Left ventricle myocardium inferior (tissue), 1 donor: ENCODE results near the gene PTGES3. TPM values are rescaled to one million over a fixed set of nuclear protein-coding genes. Genes with fewer than 3 reads are reported as not detected.
A peak's percentile ranks its signal among the peaks of the same experiment; 100 is the strongest.

Experiments
- DNase-seq: peaks from one replicate; pipeline ENCODE4 v3.0.0-alpha.2; 2020
- H3K27ac ChIP-seq: fragments of 200-600 bp; replicated peaks from 2 replicates; pipeline ENCODE4 v1.8.0; 2021
- H3K27me3 ChIP-seq: fragments of 200-600 bp; 2 replicates; pipeline ENCODE4 v1.8.0; 2021; ENCODE audit warnings: low read depth
- H3K36me3 ChIP-seq: fragments of 200-600 bp; 2 replicates; pipeline ENCODE4 v1.8.0; 2021
- H3K4me1 ChIP-seq: fragments of 200-600 bp; 2 replicates; pipeline ENCODE4 v1.8.0; 2021
- H3K4me3 ChIP-seq: fragments of 200-600 bp; 2 replicates; pipeline ENCODE4 v1.8.0; 2021; ENCODE audit warnings: mild to moderate bottlenecking, moderate library complexity
- H3K9me3 ChIP-seq: fragments of 200-600 bp; replicated peaks from 2 replicates; pipeline ENCODE4 v1.8.0; 2021
- CTCF ChIP-seq: fragments of 200-600 bp; IDR thresholded peaks from 2 replicates; pipeline ENCODE4 v1.8.0; 2021; ENCODE audit warnings: antibody characterized with exemption, mild to moderate bottlenecking, borderline replicate concordance
- intact Hi-C: fragments of 100-400 bp; cut with micrococcal nuclease; formaldehyde crosslinking; loops from one replicate; pipeline ENCODE4 v1.11.0; 2022
- total RNA-seq: library from RNA; stranded (reverse); fragmentation: NEBNext Ultra II Directional; extraction: Animal tissue kit (Norgen Biotek cat#: 25700); gene quantifications from one replicate; pipeline ENCODE4 v1.2.1, GENCODE V29; 2021
- donor health status: DM: no; HTN: yes; CAD: no; lungs with severe emphysema.

Gene PTGES3
- total RNA-seq, 1 donor from 2014 or later, result 136 TPM

GRCh38 chr12:56616244-56616643 is 71.8 kb downstream of the PTGES3 start:
- Histone ChIP-seq H3K27ac (peak overlapping the region; percentile 71), H3K27me3 (no peaks in the 10 kb centered on the region), H3K9me3 (no peaks in the 10 kb centered on the region), H3K4me1 (peaks cover 64% of the 10 kb centered on the region), H3K36me3 (peaks cover 88% of the 10 kb centered on the region), H3K4me3 (peak overlapping the region; percentile 10)
- TF ChIP-seq CTCF, result peak; percentile 37
- DNase-seq, result no peak
- intact Hi-C loops, result no loop called here

- Histone ChIP-seq H3K9me3 (no peaks in the 10 kb centered on the region), H3K27me3 (no peaks in the 10 kb centered on the region), H3K4me3 (no peak overlapping the region), H3K27ac (no peak overlapping the region), H3K4me1 (peaks cover 47% of the 10 kb centered on the region), H3K36me3 (peaks cover 90% of the 10 kb centered on the region)
- TF ChIP-seq CTCF, result no peak
- intact Hi-C loops, result no loop called here
- no peak for DNase-seq
Measured at GRCh38 chr12:56614627-56615026, 73.5 kb downstream of the PTGES3 start.

Other genes starting within 250 kb of the PTGES3 start
- 2.2 TPM for gene TIMELESS, start 238.9 kb downstream of the PTGES3 start, total RNA-seq
- not detected for gene MIP, start 233.6 kb downstream of the PTGES3 start, total RNA-seq
- gene SPRYD4, start 219.7 kb downstream of the PTGES3 start, total RNA-seq, result 3.6 TPM
- gene GLS2, start 200.1 kb downstream of the PTGES3 start, total RNA-seq, result 0.49 TPM
- 33.2 TPM for gene RBMS2, start 166.5 kb downstream of the PTGES3 start, total RNA-seq
- 39.1 TPM for gene BAZ2A, start 58.0 kb downstream of the PTGES3 start, total RNA-seq
- gene ATP5F1B, start 42.3 kb downstream of the PTGES3 start, total RNA-seq, result 3,068 TPM
- gene NACA, start 37.0 kb upstream of the PTGES3 start, total RNA-seq, result 477 TPM
- gene PRIM1, start 64.0 kb upstream of the PTGES3 start, total RNA-seq, result 2.7 TPM
- not detected for gene HSD17B6, start 75.0 kb upstream of the PTGES3 start, total RNA-seq
- gene SDR9C7, start 246.1 kb upstream of the PTGES3 start, total RNA-seq, result not detected